HEK293 (cell line): ENCODE data around the gene BTG1.

Experiments
- OSR2 ChIP-seq: fragments of 450-650 bp; formaldehyde crosslinking; IDR thresholded peaks from 2 replicates; pipeline ENCODE4 v1.5.1; 2016; ENCODE audit warnings: missing biosample characterization, missing genetic modification characterization
- PATZ1 ChIP-seq: fragments of 450-650 bp; formaldehyde crosslinking; IDR thresholded peaks from 2 replicates; pipeline ENCODE4 v1.5.1; 2016; ENCODE audit warnings: missing biosample characterization, missing genetic modification characterization
- REST ChIP-seq: fragments of 450-650 bp; formaldehyde crosslinking; IDR thresholded peaks from 2 replicates; pipeline ENCODE4 v1.5.1; 2016; ENCODE audit warnings: missing biosample characterization, missing genetic modification characterization
- YY1 ChIP-seq: fragments of 450-650 bp; formaldehyde crosslinking; IDR thresholded peaks from 2 replicates; pipeline ENCODE4 v1.5.1; 2018; ENCODE audit warnings: missing biosample characterization, missing genetic modification characterization
- ZBTB10 ChIP-seq: fragments of 450-650 bp; formaldehyde crosslinking; IDR thresholded peaks from 2 replicates; pipeline ENCODE4 v1.5.1; 2016; ENCODE audit warnings: missing biosample characterization, missing genetic modification characterization
- ZBTB21 ChIP-seq: fragments of 450-650 bp; formaldehyde crosslinking; IDR thresholded peaks from 2 replicates; pipeline ENCODE4 v1.5.1; 2017; ENCODE audit warnings: missing biosample characterization, missing genetic modification characterization
- ZNF138 ChIP-seq: fragments of 450-650 bp; formaldehyde crosslinking; IDR thresholded peaks from 2 replicates; pipeline ENCODE4 v1.5.1; 2016; ENCODE audit warnings: missing biosample characterization, missing genetic modification characterization, borderline replicate concordance
- ZNF24 ChIP-seq: fragments of 450-650 bp; formaldehyde crosslinking; IDR thresholded peaks from 2 replicates; pipeline ENCODE4 v1.5.1; 2016; ENCODE audit warnings: missing biosample characterization, missing genetic modification characterization
- ZNF274 ChIP-seq, 2 experiments: fragments of 200-500 bp in 1 of 2; fragments of 450-650 bp in 1 of 2; sonication (Bioruptor generic) in 1 of 2; formaldehyde crosslinking in 1 of 2; IDR thresholded peaks; 2 replicates each; pipeline versions ENCODE4 v1.5.1 to v1.6.1; 2014 to 2016; ENCODE audit warnings: borderline replicate concordance in 1 of 2, inconsistent platforms in 1 of 2, low read length in 1 of 2, missing biosample characterization in 1 of 2, missing genetic modification characterization in 1 of 2
- ZNF302 ChIP-seq: fragments of 450-650 bp; formaldehyde crosslinking; IDR thresholded peaks from 2 replicates; pipeline ENCODE4 v1.5.1; 2016; ENCODE audit warnings: missing biosample characterization, missing genetic modification characterization, low read depth
- ZNF311 ChIP-seq: fragments of 450-650 bp; formaldehyde crosslinking; IDR thresholded peaks from 2 replicates; pipeline ENCODE4 v1.5.1; 2017; ENCODE audit warnings: missing biosample characterization, missing genetic modification characterization, borderline replicate concordance
- ZNF514 ChIP-seq: fragments of 450-650 bp; formaldehyde crosslinking; IDR thresholded peaks from 2 replicates; pipeline ENCODE4 v1.5.1; 2016; ENCODE audit warnings: missing biosample characterization, missing genetic modification characterization
- ZNF670 ChIP-seq: fragments of 450-650 bp; formaldehyde crosslinking; IDR thresholded peaks from 2 replicates; pipeline ENCODE4 v1.5.1; 2016; ENCODE audit warnings: missing biosample characterization, missing genetic modification characterization, low read depth
- TF ChIP-seq, protein P1 (sequence below): fragments of 450-650 bp; formaldehyde crosslinking; IDR thresholded peaks from 2 replicates; pipeline ENCODE4 v1.5.1; 2016; ENCODE audit warnings: missing biosample characterization, missing genetic modification characterization

- TF ChIP-seq ZNF302 (tag by site-specific recombination), result no peak
- no peak for TF ChIP-seq ZBTB10
- no peak for TF ChIP-seq YY1 (tag by site-specific recombination)
- TF ChIP-seq, protein P1, sequence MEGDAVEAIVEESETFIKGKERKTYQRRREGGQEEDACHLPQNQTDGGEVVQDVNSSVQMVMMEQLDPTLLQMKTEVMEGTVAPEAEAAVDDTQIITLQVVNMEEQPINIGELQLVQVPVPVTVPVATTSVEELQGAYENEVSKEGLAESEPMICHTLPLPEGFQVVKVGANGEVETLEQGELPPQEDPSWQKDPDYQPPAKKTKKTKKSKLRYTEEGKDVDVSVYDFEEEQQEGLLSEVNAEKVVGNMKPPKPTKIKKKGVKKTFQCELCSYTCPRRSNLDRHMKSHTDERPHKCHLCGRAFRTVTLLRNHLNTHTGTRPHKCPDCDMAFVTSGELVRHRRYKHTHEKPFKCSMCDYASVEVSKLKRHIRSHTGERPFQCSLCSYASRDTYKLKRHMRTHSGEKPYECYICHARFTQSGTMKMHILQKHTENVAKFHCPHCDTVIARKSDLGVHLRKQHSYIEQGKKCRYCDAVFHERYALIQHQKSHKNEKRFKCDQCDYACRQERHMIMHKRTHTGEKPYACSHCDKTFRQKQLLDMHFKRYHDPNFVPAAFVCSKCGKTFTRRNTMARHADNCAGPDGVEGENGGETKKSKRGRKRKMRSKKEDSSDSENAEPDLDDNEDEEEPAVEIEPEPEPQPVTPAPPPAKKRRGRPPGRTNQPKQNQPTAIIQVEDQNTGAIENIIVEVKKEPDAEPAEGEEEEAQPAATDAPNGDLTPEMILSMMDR (tag by site-specific recombination), result no peak
- TF ChIP-seq ZNF311 (tag by site-specific recombination), result no peak
- TF ChIP-seq ZNF514, result no peak
- no peak for TF ChIP-seq ZNF670 (tag by site-specific recombination)
- no peak for TF ChIP-seq REST (tag by site-specific recombination)
- TF ChIP-seq PATZ1 (tag by site-specific recombination), result no peak
- TF ChIP-seq OSR2 (tag by site-specific recombination), result no peak
- no peak for TF ChIP-seq ZNF274 (IDR thresholded peaks at IDR 0.05; ENCODE audit: low read length)
- no peak for TF ChIP-seq ZNF274 (tag by site-specific recombination; IDR thresholded peaks at IDR 0.05; ENCODE audit: borderline replicate concordance)
- no peak for TF ChIP-seq ZBTB21 (tag by site-specific recombination)
- TF ChIP-seq ZNF24 (tag by site-specific recombination), result no peak
- no peak for TF ChIP-seq ZNF138 (tag by site-specific recombination)
Measured at GRCh38 chr12:92145481-92145730, 240 bp downstream of the BTG1 start.
